K562 (cell line): ENCODE data around the gene TBCC.

Source experiments
- E2F5 ChIP-seq: sonication (generic); formaldehyde crosslinking; IDR thresholded peaks from 2 replicates; pipeline ENCODE4 v1.8.0; 2022; ENCODE audit warnings: mild to moderate bottlenecking, missing genetic modification reagents
- ELF4 ChIP-seq: fragments of 450-650 bp; formaldehyde crosslinking; IDR thresholded peaks from 2 replicates; pipeline ENCODE4 v1.4.0; 2022; ENCODE audit warnings: missing genetic modification characterization
- FOXA3 ChIP-seq, 2 experiments: fragments of 450-650 bp in 1 of 2; sonication (generic) in 1 of 2; formaldehyde crosslinking; IDR thresholded peaks in 1 of 2; conservative IDR thresholded peaks in 1 of 2; 2 replicates each; pipeline versions ENCODE4 v1.4.0 to v1.8.0; 2020 to 2022; ENCODE audit warnings: mild to moderate bottlenecking in 2 of 2, missing genetic modification reagents in 1 of 2
- IRF2 ChIP-seq: sonication (generic); formaldehyde crosslinking; IDR thresholded peaks from 2 replicates; pipeline ENCODE4 v1.8.1; 2022; ENCODE audit warnings: mild to moderate bottlenecking, missing genetic modification reagents
- RAD21 ChIP-seq, 2 experiments: fragments of 250-450 bp in 1 of 2; fragments of 450-650 bp in 1 of 2; sonication (Bioruptor Pico) in 1 of 2; formaldehyde crosslinking in 1 of 2; IDR thresholded peaks in 1 of 2; conservative IDR thresholded peaks in 1 of 2; 2 replicates each; pipeline versions ENCODE4 v1.4.0 to v1.8.0; 2020 to 2022; ENCODE audit warnings: mild to moderate bottlenecking in 2 of 2, moderate library complexity in 1 of 2
- SMAD3 ChIP-seq: fragments of 450-650 bp; formaldehyde crosslinking; conservative IDR thresholded peaks from 2 replicates; pipeline ENCODE4 v1.4.0; 2020; ENCODE audit warnings: mild to moderate bottlenecking
- ZNF639 ChIP-seq, 2 experiments: fragments of 200-800 bp in 1 of 2; sonication (Bioruptor generic) in 1 of 2; sonication (generic) in 1 of 2; formaldehyde crosslinking in 1 of 2; IDR thresholded peaks in 1 of 2; conservative IDR thresholded peaks in 1 of 2; 2 replicates each; pipeline versions ENCODE4 v1.5.0 to v1.6.1; 2016 to 2020; ENCODE audit warnings: missing compliant biosample characterization in 1 of 2, missing genetic modification characterization in 1 of 2, missing genetic modification reagents in 1 of 2

GRCh38 chr6:42791706-42792320, 45.9 kb upstream of the TBCC start:
- TF ChIP-seq IRF2 (CRISPR knock-in tag) (no peak), FOXA3 (CRISPR knock-in tag; conservative IDR thresholded peaks at IDR 0.05 in 1 of 2, IDR thresholded peaks at IDR 0.05 in 1 of 2) (no peak), ELF4 (CRISPR knock-in tag) (no peak), RAD21 (CRISPR knock-in tag; conservative IDR thresholded peaks at IDR 0.05 in 1 of 2, IDR thresholded peaks at IDR 0.05 in 1 of 2) (no peak), SMAD3 (CRISPR knock-in tag) (no peak), E2F5 (CRISPR knock-in tag) (no peak), ZNF639 (CRISPR knock-in tag; conservative IDR thresholded peaks at IDR 0.05 in 1 of 2, IDR thresholded peaks at IDR 0.05 in 1 of 2) (no peak)
